ENCODE results near the gene RPL12.

DNA sequence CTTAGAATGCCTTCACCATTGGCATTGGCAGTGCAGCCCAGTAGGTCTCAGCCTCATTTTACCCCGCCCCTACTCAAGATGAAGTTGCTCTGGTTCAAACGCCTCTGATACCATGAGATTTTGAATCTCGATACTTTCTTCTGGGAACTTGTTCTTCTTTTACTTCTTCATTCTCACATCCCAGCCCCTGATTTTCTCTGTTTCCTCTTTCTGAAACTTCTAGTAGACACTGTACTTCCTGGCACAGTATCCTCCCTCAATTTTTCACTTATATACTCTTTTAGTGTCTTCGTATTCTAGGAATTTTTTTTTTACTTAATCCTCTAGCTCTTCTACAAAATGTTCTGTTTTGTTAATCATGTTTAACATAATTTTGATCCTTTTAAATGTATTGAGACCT, 40.1 kb downstream of the RPL12 start:
- TF ChIP-seq EZH2 (IDR thresholded peaks at IDR 0.05; ENCODE audit: insufficient read depth, poor library complexity, severe bottlenecking) = no peak
- no peak for TF ChIP-seq EZH2phosphoT487 (IDR thresholded peaks at IDR 0.05; ENCODE audit: insufficient read depth, low read depth)

All from GM23248 (cell line).